Colonic mucosa (tissue), 4 donors: Measurements from ENCODE around the gene RALGAPA2. TPM values are rescaled to one million over a fixed set of nuclear protein-coding genes. Genes with fewer than 3 reads are reported as not detected.

ENCODE experiments used
- DNase-seq: peaks from one replicate; pipeline ENCODE4 v3.0.0-alpha.2; 2020
- H3K27ac ChIP-seq: fragments of 200-600 bp; one replicate; pipeline ENCODE4 v1.8.0; 2021
- H3K27me3 ChIP-seq: fragments of 200-600 bp; one replicate; pipeline ENCODE4 v1.8.0; 2021
- H3K36me3 ChIP-seq: fragments of 200-600 bp; one replicate; pipeline ENCODE4 v1.8.0; 2021
- H3K4me1 ChIP-seq: fragments of 200-600 bp; one replicate; pipeline ENCODE4 v1.8.0; 2021; ENCODE audit warnings: mild to moderate bottlenecking
- H3K4me3 ChIP-seq: fragments of 200-600 bp; one replicate; pipeline ENCODE4 v1.8.0; 2021
- H3K9ac ChIP-seq, 2 donors: one replicate each; pipeline ENCODE4 v1.7.0; 2013; ENCODE audit warnings: control low read depth in 2 of 2, low read depth in 2 of 2, low read length in 2 of 2
- H3K9me3 ChIP-seq: fragments of 200-600 bp; one replicate; pipeline ENCODE4 v1.8.0; 2021
- intact Hi-C: fragments of 100-400 bp; cut with DNase I; formaldehyde crosslinking; loops from one replicate; pipeline ENCODE4 v1.14.1; 2022
- total RNA-seq, 2 donors: library from RNA; stranded (reverse); fragmentation: NEBNext Ultra II Directional in 1 of 2; extraction: Animal tissue kit (Norgen Biotek cat#: 25700) in 1 of 2; gene quantifications; one replicate each; pipeline ENCODE4 v1.2.1, GENCODE V29; 2021
- TF ChIP-seq, protein P1 (sequence below): fragments of 200-600 bp; IDR thresholded peaks from one replicate; pipeline ENCODE4 v1.8.0; 2022; ENCODE audit warnings: antibody characterized with exemption, mild to moderate bottlenecking
- donor health status: healthy.
- donor health status: DM: no; HTN: no; CAD: no.
- donor health status: DM: no; HTN: no; CAD: no.

The RALGAPA2 gene
- total RNA-seq, 2 donors from 2014 or later: 64.5 to 66.1 TPM

DNA sequence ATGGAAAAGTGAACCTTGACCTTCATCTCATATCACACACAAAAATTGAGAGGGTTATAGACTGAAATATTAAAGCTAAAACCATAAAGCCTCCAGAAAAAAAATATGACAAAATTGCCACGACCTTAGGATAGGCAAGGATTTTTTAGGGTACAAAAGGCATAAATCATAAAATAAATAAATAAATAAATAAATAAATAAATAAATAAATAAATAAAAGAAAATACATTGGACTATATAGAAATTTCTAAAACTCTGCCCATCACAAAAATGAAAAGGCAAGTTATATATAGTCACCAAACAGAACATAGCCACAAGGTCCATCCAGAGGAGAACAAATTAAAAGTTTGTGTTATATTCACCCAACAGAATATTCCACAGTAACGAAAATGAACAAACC is 235.9 kb downstream of the RALGAPA2 start:
- Histone ChIP-seq H3K4me3 (no peak overlapping the region), H3K9ac (no peak overlapping the region), H3K36me3 (no peaks in the 10 kb centered on the region), H3K9me3 (no peaks in the 10 kb centered on the region), H3K27ac (no peak overlapping the region), H3K4me1 (no peaks in the 10 kb centered on the region), H3K27me3 (no peaks in the 10 kb centered on the region)
- DNase-seq: no peak
- TF ChIP-seq, protein P1, sequence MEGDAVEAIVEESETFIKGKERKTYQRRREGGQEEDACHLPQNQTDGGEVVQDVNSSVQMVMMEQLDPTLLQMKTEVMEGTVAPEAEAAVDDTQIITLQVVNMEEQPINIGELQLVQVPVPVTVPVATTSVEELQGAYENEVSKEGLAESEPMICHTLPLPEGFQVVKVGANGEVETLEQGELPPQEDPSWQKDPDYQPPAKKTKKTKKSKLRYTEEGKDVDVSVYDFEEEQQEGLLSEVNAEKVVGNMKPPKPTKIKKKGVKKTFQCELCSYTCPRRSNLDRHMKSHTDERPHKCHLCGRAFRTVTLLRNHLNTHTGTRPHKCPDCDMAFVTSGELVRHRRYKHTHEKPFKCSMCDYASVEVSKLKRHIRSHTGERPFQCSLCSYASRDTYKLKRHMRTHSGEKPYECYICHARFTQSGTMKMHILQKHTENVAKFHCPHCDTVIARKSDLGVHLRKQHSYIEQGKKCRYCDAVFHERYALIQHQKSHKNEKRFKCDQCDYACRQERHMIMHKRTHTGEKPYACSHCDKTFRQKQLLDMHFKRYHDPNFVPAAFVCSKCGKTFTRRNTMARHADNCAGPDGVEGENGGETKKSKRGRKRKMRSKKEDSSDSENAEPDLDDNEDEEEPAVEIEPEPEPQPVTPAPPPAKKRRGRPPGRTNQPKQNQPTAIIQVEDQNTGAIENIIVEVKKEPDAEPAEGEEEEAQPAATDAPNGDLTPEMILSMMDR: no peak
- intact Hi-C loops: no loop called here

DNA sequence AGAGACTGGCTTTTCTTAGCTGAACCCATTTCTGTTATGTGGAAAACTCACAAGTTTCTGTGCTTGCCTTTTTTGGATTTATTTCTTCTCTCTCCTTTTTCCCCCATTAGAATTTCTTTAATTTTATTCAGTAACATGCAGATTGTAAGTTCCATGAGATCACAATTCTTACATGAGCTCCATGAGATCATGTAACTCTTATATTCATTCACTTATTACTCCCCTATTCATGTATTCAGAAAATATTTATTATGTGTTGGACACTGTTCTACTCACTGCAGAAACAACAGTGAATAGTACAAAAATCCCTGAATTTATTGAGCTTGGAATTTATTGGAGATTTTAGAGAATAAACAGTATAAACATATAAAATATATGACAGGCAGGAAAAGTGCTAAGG is 238.8 kb downstream of the RALGAPA2 start:
- intact Hi-C loops: no loop called here
- TF ChIP-seq, protein P1: no peak
- no peak overlapping the region for H3K27ac ChIP-seq
- H3K36me3 ChIP-seq: no peaks in the 10 kb centered on the region
- H3K4me1 ChIP-seq: no peaks in the 10 kb centered on the region
- DNase-seq: no peak
- H3K9me3 ChIP-seq: no peaks in the 10 kb centered on the region
- H3K4me3 ChIP-seq: no peak overlapping the region
- H3K9ac ChIP-seq: no peak overlapping the region
- no peaks in the 10 kb centered on the region for H3K27me3 ChIP-seq

DNA sequence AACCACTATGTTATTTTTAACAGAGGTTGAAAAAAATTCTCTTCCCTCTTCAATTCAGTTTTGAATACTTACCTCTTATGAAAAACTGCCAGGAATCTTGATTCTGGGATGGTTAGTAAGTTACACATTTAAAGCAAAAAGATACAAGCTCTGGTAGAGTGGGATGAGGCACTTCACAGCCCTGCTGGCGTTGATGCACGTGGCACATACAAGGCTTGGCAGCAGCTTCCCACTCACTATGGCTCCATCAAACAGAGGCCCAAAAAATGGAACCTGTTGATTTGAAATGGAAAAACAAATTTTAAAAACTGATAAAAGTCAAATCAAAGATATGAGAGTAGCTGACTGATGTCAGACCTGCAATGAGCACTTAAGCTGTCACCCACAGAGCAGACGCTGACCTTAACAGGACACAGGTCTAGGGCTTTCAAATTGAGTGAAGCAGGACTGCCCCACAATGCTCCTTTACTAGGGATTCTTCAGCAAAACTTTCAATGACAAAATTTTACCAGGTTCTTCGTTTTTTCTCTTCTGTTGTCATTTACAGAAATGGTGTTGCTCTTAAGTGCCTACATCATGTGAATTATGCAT is 239.7 kb downstream of the RALGAPA2 start:
- Histone ChIP-seq H3K9ac (no peak overlapping the region), H3K4me1 (no peaks in the 10 kb centered on the region), H3K36me3 (no peaks in the 10 kb centered on the region), H3K9me3 (no peaks in the 10 kb centered on the region), H3K27ac (no peak overlapping the region), H3K4me3 (no peak overlapping the region), H3K27me3 (no peaks in the 10 kb centered on the region)
- TF ChIP-seq, protein P1: no peak
- intact Hi-C loops: no loop called here
- no peak for DNase-seq

DNA sequence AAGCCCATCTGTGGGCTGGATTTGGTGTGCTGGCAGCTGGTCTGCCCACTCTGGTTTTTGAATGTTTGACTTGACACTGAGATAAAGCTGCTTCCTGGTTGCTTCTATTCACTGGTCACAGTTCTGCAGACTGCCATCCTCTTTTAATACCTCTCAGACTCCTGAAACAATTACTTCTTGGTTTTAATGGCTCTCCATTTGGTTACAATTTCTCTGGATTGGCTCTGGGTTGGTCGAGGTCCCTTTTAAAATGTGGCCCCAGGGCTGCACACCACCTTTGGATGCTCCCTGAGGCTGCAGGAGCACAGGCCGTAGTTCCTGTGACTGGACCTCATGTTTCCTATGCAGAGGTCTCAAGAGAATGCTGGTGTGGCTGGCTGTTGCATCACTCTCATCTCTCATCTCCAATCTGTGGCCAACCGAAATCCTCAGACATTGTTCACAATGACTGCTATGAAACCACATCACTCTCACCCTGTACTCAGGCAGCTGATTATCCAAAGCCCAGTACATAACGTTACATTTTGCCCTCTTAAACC is 246.0 kb downstream of the RALGAPA2 start:
- H3K4me3 ChIP-seq: no peak overlapping the region

DNA sequence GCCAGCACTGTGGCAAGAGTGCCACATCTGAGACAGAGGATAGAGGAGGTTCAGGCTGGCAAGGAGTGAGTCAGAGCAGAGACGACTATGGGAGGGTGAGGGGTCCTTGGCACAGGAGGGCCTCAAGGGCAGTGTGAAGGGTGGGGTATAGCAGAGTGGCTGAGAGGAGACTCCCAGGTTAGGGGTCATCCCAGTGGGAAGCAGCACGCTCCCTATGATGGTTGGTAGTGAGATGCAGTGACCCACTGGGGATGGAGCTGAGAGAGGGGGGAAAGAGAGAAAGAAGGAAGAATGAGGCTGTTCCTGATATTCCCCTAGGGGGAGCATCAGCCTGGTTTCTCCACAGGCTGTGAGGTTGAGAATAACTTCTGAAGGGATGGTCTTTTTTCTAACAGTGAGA is 247.2 kb downstream of the RALGAPA2 start:
- TF ChIP-seq, protein P1: no peak
- DNase-seq: no peak
- H3K36me3 ChIP-seq: no peaks in the 10 kb centered on the region
- no peaks in the 10 kb centered on the region for H3K9me3 ChIP-seq
- H3K27me3 ChIP-seq: no peaks in the 10 kb centered on the region
- no peak overlapping the region for H3K27ac ChIP-seq
- H3K9ac ChIP-seq: no peak overlapping the region
- no peaks in the 10 kb centered on the region for H3K4me1 ChIP-seq
- intact Hi-C loops: no loop called here
- H3K4me3 ChIP-seq: no peak overlapping the region

More for the DNA sequence above, 246.0 kb downstream of the RALGAPA2 start:
- no peak for DNase-seq
- intact Hi-C loops: no loop called here
- no peak overlapping the region for H3K9ac ChIP-seq
- no peak overlapping the region for H3K27ac ChIP-seq
- TF ChIP-seq, protein P1: no peak
- H3K36me3 ChIP-seq: no peaks in the 10 kb centered on the region
- H3K4me1 ChIP-seq: no peaks in the 10 kb centered on the region
- H3K9me3 ChIP-seq: no peaks in the 10 kb centered on the region
- H3K27me3 ChIP-seq: no peaks in the 10 kb centered on the region
